ENCODE data around the gene CLCN2. TPM values are rescaled to one million over a fixed set of nuclear protein-coding genes. Genes with fewer than 3 reads are reported as not detected.

Gene CLCN2
- total RNA-seq, 4 donors from 2014 or later: 0.77 to 20.8 (median 7.3) TPM

DNA sequence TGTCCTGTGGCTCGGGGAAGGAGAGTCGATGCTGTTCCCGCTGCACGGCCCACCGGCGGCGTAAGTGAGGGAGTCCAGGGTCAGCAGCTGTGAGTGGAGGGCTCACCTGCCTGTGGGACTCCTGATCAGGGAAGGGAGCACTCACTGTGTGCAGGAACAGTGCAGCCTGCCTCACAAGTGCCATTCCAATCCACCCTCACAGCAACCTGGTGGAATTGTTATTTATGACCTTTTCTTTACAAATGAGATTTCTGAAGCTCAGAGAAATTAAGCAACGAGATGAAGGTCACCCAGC, 27.5 kb upstream of the CLCN2 start:
- TF ChIP-seq, protein P1, sequence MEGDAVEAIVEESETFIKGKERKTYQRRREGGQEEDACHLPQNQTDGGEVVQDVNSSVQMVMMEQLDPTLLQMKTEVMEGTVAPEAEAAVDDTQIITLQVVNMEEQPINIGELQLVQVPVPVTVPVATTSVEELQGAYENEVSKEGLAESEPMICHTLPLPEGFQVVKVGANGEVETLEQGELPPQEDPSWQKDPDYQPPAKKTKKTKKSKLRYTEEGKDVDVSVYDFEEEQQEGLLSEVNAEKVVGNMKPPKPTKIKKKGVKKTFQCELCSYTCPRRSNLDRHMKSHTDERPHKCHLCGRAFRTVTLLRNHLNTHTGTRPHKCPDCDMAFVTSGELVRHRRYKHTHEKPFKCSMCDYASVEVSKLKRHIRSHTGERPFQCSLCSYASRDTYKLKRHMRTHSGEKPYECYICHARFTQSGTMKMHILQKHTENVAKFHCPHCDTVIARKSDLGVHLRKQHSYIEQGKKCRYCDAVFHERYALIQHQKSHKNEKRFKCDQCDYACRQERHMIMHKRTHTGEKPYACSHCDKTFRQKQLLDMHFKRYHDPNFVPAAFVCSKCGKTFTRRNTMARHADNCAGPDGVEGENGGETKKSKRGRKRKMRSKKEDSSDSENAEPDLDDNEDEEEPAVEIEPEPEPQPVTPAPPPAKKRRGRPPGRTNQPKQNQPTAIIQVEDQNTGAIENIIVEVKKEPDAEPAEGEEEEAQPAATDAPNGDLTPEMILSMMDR (IDR thresholded peaks at IDR 0.05): no peak
- no peak for TF ChIP-seq POLR2A (IDR thresholded peaks at IDR 0.05)
- no peak for DNase-seq
- intact Hi-C loops (cut with DNase I; ENCODE audit: low total_unique reads): no loop called here
- H3K4me3 ChIP-seq: no peak overlapping the region
- H3K27ac ChIP-seq: no peak overlapping the region
- no peaks in the 10 kb centered on the region for H3K36me3 ChIP-seq
- no peaks in the 10 kb centered on the region for H3K27me3 ChIP-seq
- no peaks in the 10 kb centered on the region for H3K4me1 ChIP-seq
- no peaks in the 10 kb centered on the region for H3K9me3 ChIP-seq

DNA sequence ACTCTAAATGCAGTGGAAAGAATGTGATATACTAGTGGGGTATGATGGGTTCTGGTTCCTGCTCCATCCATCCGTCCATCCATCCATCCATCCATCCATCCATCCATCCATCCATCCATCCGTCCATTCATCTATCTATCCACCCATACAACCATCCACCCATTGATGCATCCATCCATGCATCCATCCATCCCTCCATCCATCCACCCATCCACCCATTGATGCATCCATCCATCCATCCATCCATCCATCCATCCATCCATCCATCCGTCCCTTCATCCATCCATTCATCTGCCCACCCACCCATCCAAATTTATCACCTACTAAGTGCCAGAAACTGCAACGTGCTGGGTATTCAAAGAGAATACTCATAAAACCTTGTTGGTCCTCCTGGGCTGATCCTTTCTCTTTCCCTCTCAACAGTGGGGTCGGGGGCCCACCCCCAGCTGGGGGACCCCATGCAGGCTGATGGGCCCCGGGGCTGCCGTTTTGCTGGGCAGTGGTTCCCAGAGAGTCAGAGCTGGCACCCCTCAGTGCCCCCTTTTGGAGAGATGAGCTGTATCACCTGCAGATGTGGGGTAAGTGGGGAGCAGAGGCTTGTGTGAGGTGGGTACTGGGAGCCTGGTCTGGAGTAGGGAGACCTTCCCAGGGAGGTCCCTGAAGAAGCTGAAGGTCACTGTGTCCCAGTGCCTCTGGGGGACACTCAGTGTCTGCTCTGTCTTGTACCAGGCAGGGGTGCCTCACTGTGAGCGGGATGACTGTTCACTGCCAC, 26.9 kb upstream of the CLCN2 start:
- no peak overlapping the region for H3K27ac ChIP-seq
- intact Hi-C loops (cut with DNase I; ENCODE audit: low total_unique reads): no loop called here
- no peaks in the 10 kb centered on the region for H3K9me3 ChIP-seq
- no peaks in the 10 kb centered on the region for H3K4me1 ChIP-seq
- H3K36me3 ChIP-seq: no peaks in the 10 kb centered on the region
- TF ChIP-seq, protein P1 (IDR thresholded peaks at IDR 0.05): no peak
- no peak for TF ChIP-seq POLR2A (IDR thresholded peaks at IDR 0.05)
- DNase-seq: no peak
- H3K27me3 ChIP-seq: no peaks in the 10 kb centered on the region
- no peak overlapping the region for H3K4me3 ChIP-seq

DNA sequence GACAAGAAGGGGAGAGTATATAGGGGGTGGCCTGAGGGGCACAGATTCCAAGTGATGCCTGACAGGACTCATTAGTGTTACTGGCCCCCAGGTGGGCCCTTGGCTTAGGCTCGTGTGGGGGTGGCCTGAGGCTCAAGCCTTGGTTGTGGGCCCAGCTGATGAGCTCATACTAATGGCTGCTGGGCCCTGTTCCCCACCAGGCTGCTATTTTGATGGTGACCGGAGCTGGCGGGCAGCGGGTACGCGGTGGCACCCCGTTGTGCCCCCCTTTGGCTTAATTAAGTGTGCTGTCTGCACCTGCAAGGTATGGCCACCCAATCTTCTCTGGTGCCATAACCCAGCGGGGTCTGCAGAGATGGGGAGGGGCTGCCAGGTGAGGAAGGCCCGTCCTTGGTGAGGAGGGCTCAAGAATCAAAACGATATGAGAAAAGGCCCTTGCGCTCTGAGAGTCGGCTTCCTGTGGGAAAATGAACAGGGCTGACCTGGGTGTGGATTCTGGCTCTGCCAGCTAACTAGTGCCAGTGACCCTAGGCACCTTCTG, 25.8 kb upstream of the CLCN2 start:
- H3K27ac ChIP-seq: no peak overlapping the region
- H3K4me3 ChIP-seq: no peak overlapping the region
- H3K36me3 ChIP-seq: no peaks in the 10 kb centered on the region
- H3K27me3 ChIP-seq: no peaks in the 10 kb centered on the region
- no peaks in the 10 kb centered on the region for H3K9me3 ChIP-seq
- no peak for TF ChIP-seq POLR2A (IDR thresholded peaks at IDR 0.05)
- TF ChIP-seq, protein P1 (IDR thresholded peaks at IDR 0.05): no peak
- H3K4me1 ChIP-seq: no peaks in the 10 kb centered on the region
- no peak for DNase-seq
- intact Hi-C loops (cut with DNase I; ENCODE audit: low total_unique reads): no loop called here

DNA sequence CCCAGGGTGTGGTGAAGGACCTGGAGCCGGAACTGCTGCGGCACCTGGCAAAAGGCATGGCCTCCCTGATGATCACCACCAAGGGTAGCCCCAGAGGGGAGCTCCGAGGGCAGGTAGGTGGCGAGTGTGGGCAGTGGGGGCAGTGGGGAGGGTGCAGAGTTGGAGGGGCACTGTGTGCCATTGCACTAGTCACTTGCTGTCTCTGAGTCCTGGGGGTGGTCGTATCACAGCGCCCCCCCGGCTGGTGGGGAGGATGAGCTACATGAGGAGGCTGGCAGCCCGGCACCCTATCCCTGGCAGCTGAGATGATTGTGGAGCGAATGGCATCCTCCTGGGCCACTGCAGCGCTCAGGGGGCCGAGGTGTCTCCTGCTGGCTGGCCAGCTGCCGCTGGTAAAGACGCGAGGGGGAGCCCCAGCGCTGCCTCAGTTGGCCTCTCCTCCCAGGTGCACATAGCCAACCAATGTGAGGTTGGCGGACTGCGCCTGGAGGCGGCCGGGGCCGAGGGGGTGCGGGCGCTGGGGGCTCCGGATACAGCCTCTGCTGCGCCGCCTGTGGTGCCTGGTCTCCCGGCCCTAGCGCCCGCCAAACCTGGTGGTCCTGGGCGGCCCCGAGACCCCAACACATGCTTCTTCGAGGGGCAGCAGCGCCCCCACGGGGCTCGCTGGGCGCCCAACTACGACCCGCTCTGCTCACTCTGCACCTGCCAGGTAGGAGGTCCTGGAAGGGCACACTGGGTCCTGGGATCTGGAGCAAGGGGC, 24.8 kb upstream of the CLCN2 start:
- DNase-seq: no peak
- intact Hi-C loops (cut with DNase I; ENCODE audit: low total_unique reads): no loop called here
- Histone ChIP-seq H3K4me1 (no peaks in the 10 kb centered on the region), H3K27me3 (no peaks in the 10 kb centered on the region), H3K27ac (no peak overlapping the region), H3K36me3 (no peaks in the 10 kb centered on the region), H3K4me3 (no peak overlapping the region), H3K9me3 (no peaks in the 10 kb centered on the region)
- TF ChIP-seq POLR2A (IDR thresholded peaks at IDR 0.05): no peak
- TF ChIP-seq, protein P1 (IDR thresholded peaks at IDR 0.05): no peak

DNA sequence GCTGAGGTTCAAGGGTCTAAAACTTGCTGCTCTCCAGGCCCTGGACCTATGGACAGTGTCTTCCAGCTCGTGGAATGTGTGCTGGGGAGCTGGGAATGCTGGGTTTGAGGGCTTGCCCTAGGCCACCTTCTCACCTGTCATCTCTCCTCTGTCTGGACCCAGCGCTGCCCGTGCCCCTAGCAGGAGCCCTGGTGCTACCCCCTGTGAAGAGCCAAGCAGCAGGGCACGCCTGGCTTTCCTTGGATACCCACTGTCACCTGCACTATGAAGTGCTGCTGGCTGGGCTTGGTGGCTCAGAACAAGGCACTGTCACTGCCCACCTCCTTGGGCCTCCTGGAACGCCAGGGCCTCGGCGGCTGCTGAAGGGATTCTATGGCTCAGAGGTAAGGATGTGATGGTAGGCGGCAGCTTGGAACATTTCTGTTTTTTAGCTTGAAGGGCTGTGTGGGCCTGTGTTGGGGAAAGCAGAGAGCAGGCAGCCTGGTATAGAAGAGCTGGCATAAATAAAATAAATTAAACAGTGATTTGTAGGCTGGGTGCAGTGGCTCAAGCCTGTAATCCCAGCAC, 23.5 kb upstream of the CLCN2 start:
- no peak overlapping the region for H3K27ac ChIP-seq
- H3K4me3 ChIP-seq: no peak overlapping the region
- no peaks in the 10 kb centered on the region for H3K36me3 ChIP-seq
- TF ChIP-seq, protein P1 (IDR thresholded peaks at IDR 0.05): no peak
- no peak for TF ChIP-seq POLR2A (IDR thresholded peaks at IDR 0.05)
- no peaks in the 10 kb centered on the region for H3K4me1 ChIP-seq
- H3K9me3 ChIP-seq: no peaks in the 10 kb centered on the region
- intact Hi-C loops (cut with DNase I; ENCODE audit: low total_unique reads): no loop called here
- DNase-seq: no peak
- H3K27me3 ChIP-seq: no peaks in the 10 kb centered on the region
